Mesothelial cell of epicardium (in vitro differentiated cells): ENCODE results near the gene CA5A. TPM values are rescaled to one million over a fixed set of nuclear protein-coding genes. Genes with fewer than 3 reads are reported as not detected.

Experiments used
- DNase-seq, 2 experiments: peaks; one replicate each; pipeline ENCODE4 v3.0.0; 2021; ENCODE audit warnings: low spot score in 2 of 2; ENCODE audit not compliant: unreplicated experiment in 2 of 2
- H3K27ac Mint-ChIP-seq: 2 replicates; pipeline ENCODE4 v1.8.0; 2021; ENCODE audit warnings: mixed read lengths
- H3K27me3 Mint-ChIP-seq: 2 replicates; pipeline ENCODE4 v1.8.0; 2021; ENCODE audit warnings: low read depth, mixed read lengths
- H3K36me3 Mint-ChIP-seq: 2 replicates; pipeline ENCODE4 v1.8.0; 2021; ENCODE audit warnings: mixed read lengths
- H3K4me1 Mint-ChIP-seq: 2 replicates; pipeline ENCODE4 v1.8.0; 2021; ENCODE audit warnings: mixed read lengths
- H3K4me3 Mint-ChIP-seq: 2 replicates; pipeline ENCODE4 v1.8.0; 2021; ENCODE audit warnings: mild to moderate bottlenecking, moderate library complexity, mixed read lengths
- H3K9me3 Mint-ChIP-seq: 2 replicates; pipeline ENCODE4 v1.8.0; 2021; ENCODE audit warnings: mixed read lengths
- total RNA-seq: library from RNA; stranded (reverse); gene quantifications from 3 replicates; pipeline ENCODE4 v1.2.1, GENCODE V29; 2021
- TF ChIP-seq, protein P1 (sequence below): fragments of 200-600 bp; sonication (generic); IDR thresholded peaks from one replicate; pipeline ENCODE4 v1.5.0; 2021; ENCODE audit warnings: antibody characterized with exemption; ENCODE audit not compliant: unreplicated experiment

CA5A gene
- total RNA-seq, 1 donor from 2014 or later: not detected

DNA sequence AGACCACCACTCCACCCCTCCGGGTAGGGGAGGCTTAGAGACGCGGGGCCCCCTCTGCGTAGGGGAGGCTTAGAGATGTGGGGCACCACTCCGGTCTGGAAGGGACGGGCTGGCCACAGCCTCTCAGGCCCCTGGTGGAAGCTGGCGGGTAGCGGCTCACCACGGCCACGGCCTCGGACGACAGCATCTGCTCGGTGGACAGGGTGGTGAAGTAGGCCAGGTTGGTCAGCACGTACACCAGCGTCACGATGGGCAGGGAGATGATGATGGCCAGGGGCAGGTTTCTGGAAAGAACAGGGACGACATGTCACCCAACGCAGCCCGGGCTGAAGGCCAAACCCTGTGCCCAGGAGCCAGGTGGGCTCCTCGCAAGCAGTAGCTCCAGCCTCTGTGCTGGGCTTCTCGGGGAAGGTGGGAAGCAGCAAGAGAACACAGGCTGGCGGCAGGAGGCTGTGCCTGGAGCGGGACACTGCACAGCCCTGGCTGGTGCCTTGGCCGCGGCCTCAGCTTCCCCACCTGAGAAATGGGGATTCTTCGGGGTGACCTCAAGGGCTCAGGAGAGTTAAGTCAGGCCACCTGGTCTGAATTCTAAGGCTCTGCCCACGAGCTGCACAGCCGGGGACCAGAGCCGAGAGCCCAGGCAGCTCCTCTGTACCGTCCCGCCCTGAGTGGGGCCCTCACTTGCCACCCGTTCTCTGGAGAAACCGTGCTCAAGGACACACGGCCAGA is 96.6 kb downstream of the CA5A start:
- Mint-ChIP-seq H3K27me3 (no peaks in the 10 kb centered on the region), H3K27ac (no peak overlapping the region), H3K4me1 (peaks cover 9% of the 10 kb centered on the region), H3K4me3 (no peak overlapping the region), H3K36me3 (peaks cover 8% of the 10 kb centered on the region), H3K9me3 (no peaks in the 10 kb centered on the region)
- TF ChIP-seq, protein P1, sequence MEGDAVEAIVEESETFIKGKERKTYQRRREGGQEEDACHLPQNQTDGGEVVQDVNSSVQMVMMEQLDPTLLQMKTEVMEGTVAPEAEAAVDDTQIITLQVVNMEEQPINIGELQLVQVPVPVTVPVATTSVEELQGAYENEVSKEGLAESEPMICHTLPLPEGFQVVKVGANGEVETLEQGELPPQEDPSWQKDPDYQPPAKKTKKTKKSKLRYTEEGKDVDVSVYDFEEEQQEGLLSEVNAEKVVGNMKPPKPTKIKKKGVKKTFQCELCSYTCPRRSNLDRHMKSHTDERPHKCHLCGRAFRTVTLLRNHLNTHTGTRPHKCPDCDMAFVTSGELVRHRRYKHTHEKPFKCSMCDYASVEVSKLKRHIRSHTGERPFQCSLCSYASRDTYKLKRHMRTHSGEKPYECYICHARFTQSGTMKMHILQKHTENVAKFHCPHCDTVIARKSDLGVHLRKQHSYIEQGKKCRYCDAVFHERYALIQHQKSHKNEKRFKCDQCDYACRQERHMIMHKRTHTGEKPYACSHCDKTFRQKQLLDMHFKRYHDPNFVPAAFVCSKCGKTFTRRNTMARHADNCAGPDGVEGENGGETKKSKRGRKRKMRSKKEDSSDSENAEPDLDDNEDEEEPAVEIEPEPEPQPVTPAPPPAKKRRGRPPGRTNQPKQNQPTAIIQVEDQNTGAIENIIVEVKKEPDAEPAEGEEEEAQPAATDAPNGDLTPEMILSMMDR: no peak
- DNase-seq: no peak

DNA sequence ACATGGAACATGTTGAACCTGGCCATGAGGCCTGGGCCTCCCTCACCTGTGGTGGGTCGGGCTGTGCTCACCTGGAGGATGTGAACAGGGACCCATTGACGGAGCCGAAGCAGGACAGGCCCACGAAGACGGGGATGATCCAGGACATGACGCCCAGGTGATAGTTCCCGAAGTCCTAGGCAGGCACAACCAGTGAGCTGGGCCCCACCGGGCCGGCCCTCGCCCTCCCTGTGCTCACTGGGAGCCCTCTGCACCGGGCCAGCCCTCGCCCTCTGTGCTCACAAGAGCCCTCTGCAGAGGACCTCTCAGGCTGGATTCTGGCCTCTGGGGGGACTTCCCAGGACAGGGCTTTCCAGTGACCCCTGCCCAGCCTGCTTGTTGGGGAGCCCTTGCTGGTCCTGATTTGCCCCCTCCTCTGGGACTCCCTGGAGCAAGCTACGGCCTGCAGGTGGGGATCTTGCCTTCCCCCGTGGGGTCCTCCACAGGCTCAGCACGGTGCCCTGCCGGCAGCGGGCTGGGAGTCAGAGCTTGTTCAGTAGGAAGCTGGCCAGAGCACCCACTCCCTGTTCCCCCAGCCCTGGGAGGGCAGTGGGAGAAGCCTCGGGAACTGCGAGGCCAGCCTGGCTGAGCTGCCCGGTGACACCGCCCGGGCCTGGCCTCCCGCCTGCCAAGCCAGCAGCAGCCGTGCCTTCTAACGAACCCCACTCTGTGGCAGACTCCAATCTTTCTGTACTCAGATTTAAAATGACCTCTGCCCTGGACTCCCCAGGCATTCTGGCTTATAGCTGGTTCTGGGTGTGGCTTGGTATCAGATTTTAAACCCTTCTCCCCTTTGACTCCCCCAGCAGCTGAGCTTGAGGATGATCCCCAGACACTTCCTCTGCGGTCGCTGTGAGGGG is 97.4 kb downstream of the CA5A start:
- Mint-ChIP-seq H3K9me3 (no peaks in the 10 kb centered on the region), H3K4me3 (no peak overlapping the region), H3K36me3 (peaks cover 10% of the 10 kb centered on the region), H3K27ac (no peak overlapping the region), H3K4me1 (peaks cover 16% of the 10 kb centered on the region), H3K27me3 (no peaks in the 10 kb centered on the region)
- TF ChIP-seq, protein P1: no peak
- no peak for DNase-seq

Other genes starting within 250 kb of the CA5A start
- gene KLHDC4, start 170.5 kb downstream of the CA5A start, total RNA-seq: 49.7 to 52.7 TPM (median 52.3 TPM) in 3 replicates
- 64.7 to 70.0 TPM (median 69.4 TPM) in 3 replicates for gene SLC7A5, start 67.0 kb downstream of the CA5A start, total RNA-seq
- 41.2 to 44.9 TPM (median 43.6 TPM) in 3 replicates for gene BANP, start 14.9 kb upstream of the CA5A start, total RNA-seq